ENCODE data around the gene MAP3K14.

Gene MAP3K14

GRCh38 chr17:45332989-45333701 is 16.3 kb upstream of the MAP3K14 start:
- no peak for TF ChIP-seq CTCF (IDR thresholded peaks at IDR 0.05; ENCODE audit: low read depth, low read length)
- no peak for DNase-seq (ENCODE audit: extremely low read depth, low read depth)

- DNase-seq (ENCODE audit: extremely low read depth, low read depth) = no peak
- no peak for TF ChIP-seq CTCF (IDR thresholded peaks at IDR 0.05; ENCODE audit: low read depth, low read length)
Measured at GRCh38 chr17:45332505-45332904, 15.7 kb upstream of the MAP3K14 start.

DNA sequence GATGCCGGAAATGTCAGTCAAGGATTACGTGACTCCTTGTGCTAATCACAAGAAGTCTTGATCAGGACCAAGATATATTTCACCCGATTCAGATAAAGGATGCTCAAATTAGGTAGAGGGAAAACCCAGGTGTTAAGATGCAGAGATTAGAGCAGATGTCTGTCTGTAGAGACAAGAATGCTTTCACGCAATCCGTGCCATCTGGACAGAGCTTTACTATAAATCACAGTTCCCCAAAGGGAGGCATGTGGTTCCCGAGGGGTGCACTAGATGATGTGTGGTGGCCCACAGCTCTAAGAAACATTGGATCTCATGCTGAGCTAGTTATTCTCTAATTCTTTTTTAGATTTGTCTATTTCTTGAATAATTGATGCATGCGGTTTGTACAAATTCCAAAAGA is 9.8 kb upstream of the MAP3K14 start:
- no peak for TF ChIP-seq CTCF (IDR thresholded peaks at IDR 0.05; ENCODE audit: low read depth, low read length)
- DNase-seq (ENCODE audit: extremely low read depth, low read depth) = no peak

GRCh38 chr17:45325810-45326209 is 9.0 kb upstream of the MAP3K14 start:
- no peak for DNase-seq (ENCODE audit: extremely low read depth, low read depth)
- no peak for TF ChIP-seq CTCF (IDR thresholded peaks at IDR 0.05; ENCODE audit: low read depth, low read length)

DNA sequence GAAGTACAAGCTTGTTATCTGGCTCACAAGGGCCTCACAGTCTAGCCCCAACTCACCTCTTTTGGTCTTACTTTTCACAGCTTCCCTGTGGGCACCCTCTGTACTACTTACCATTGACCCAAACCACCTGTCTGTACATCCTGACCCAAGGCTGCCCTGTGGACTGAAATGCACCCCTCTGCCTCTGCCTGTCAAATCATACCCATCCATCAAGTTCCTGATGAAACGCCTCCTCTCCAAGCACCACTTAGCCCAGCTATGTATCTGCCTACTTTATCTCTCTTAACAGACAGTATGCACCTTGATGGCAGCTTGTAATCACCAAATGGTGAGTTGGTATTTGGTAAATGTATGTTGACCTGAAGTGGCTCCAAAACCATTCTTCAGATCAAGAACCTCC is 7.5 kb upstream of the MAP3K14 start:
- no peak for TF ChIP-seq CTCF (IDR thresholded peaks at IDR 0.05; ENCODE audit: low read depth, low read length)

DNA sequence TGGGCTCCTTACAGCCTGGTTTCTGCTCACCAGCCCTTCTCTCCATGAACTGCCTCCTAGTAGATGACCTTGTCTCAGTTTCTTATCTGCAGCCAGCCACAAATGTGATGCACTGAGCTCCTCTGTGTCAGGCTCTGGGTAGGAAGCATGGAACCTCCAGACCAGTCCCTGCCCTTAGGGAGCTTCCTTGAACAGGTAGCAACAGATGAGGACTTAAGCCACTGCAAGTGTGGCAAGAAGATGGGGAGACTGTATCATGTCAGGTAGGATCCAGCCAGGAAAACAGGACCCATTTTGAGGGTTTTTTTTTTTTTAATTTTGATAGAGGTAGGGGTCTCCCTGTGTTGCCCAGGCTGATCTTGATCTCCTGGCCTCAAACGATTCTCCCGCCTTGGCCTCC is 5.3 kb upstream of the MAP3K14 start:
- no peak for DNase-seq (ENCODE audit: extremely low read depth, low read depth)

More for the DNA sequence above, 7.5 kb upstream of the MAP3K14 start:
- no peak for DNase-seq (ENCODE audit: extremely low read depth, low read depth)

More for the DNA sequence above, 5.3 kb upstream of the MAP3K14 start:
- no peak for TF ChIP-seq CTCF (IDR thresholded peaks at IDR 0.05; ENCODE audit: low read depth, low read length)
